Right kidney (tissue), 1 donor: Measurements from ENCODE around the gene MMP24.
"Not testable (repeated sequence)": the region's sequence is repeated elsewhere in the genome, so short reads cannot be mapped to it uniquely, and the experiment has no call there.

ENCODE experiments used
- DNase-seq: peaks from one replicate; pipeline ENCODE4 v3.0.0-alpha.2; 2016

Gene MMP24

GRCh38 chr20:35311822-35312221 is 85.3 kb downstream of the MMP24 start:
- no peak for DNase-seq

DNA sequence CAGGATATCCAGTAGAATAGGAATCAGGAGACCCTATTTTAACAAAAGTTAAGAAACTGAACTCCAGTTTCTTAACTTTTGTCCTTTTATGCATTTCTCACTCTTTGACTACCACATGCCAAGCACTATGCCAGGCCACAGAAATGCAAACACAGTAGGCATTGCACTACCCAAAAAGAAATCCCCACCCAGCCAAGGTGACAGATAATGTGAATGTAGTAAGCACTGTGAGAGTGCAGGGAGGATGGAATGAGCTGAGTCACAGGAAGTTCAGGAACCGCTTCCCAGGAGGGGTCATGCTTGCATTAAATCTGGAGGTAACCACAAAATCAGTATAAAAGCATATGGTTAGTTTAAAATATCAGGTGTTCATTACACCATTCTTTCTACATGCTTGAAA is 85.8 kb downstream of the MMP24 start:
- no peak for DNase-seq

DNA sequence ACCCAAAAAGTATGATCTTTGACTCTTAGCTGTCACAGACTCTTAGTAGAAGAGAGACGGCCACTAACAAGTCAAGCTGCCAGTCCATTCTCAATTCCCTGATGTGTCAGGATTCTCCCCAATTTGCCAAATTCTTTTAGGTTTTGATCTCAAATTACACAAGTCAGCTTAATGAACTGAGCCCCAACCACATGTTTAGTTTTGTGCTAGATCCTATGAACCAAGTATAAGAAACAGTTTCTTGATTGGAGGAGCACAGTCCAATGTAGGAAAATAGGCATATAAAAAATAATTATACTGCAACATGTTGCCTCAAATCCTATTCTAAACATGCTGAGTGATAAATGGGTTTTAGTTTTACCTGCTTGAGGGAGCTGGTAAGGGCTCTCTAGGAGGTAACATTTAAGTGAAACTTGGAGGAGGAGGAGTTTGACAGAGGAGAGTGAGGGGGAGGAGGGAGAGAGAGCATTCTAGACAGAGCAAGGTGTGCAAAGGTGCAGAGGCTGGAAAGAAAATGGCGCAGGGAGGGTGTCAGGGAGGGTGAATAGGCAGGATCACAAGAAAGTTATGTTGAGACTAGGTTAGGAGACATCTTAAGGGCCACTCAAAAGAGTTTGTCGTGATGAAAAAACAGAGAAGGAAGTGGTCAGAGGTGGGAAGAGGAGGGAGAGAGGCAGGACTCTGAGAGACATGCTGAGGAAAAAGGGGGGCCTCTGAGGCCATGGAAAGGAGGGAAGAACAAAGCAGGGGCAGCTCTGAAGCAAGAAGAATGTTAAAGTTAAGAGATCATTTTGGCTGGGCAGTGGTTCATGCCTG is 88.5 kb downstream of the MMP24 start:
- no peak for DNase-seq

GRCh38 chr20:35315632-35316020 is 89.1 kb downstream of the MMP24 start:
- DNase-seq: not testable (repeated sequence)

- DNase-seq: no peak
These were observed 89.6 kb downstream of the MMP24 start for GRCh38 chr20:35316086-35316485.

DNA sequence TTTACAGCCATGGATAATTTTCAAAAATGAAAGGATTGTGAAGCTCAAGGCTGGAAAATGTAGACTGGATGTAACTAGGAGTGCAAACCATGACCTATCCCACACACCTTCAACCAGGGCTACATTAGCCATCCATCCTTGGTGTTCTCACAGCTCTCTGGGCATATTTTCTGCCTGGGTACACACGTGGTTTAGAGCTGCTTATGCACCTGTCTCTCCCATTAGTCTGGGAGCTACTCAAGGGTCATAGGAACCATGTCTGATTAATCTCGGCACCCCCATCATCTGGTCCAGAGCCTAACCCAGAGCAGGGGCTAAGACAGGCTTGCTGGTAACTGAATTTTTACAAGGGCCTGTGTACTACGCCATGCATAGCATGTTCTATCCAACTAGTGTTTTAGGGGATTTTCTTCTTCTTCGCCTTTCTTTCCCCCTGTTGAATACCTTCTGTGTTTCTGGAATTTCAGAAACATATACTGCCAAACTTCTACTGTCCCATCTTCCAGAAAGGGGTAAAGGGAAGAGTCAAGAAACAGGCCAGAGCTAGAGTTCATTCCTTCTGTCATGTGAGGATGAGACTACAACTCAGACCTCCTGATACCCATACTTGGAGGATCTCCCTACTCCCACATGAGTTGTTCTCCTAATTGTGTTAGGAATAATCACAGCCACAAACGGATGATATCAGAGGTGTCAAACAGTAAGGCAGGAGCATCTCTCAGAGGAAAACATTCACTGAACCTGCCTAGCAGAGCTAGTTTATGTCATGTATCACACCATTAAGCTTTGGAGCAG is 91.1 kb downstream of the MMP24 start:
- no peak for DNase-seq

GRCh38 chr20:35318502-35319157 is 92.1 kb downstream of the MMP24 start:
- DNase-seq: no peak

- no peak for DNase-seq
These were observed 92.8 kb downstream of the MMP24 start for GRCh38 chr20:35319192-35319870.

DNA sequence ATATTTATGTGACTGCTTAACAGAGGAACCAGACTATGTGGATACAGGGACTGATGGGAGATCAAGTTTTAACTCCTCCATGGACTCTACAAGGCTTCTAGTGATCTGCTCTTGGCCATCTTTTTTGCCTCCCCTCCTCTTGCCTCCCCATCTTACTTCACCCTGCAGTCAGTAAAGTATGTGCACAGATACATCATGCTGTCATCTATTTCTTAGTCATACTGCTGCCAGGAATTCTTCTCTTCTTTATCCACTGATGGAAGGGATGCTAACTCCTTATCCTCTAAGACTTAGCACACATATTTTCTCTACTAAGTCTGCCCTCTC is 93.3 kb downstream of the MMP24 start:
- no peak for DNase-seq

DNA sequence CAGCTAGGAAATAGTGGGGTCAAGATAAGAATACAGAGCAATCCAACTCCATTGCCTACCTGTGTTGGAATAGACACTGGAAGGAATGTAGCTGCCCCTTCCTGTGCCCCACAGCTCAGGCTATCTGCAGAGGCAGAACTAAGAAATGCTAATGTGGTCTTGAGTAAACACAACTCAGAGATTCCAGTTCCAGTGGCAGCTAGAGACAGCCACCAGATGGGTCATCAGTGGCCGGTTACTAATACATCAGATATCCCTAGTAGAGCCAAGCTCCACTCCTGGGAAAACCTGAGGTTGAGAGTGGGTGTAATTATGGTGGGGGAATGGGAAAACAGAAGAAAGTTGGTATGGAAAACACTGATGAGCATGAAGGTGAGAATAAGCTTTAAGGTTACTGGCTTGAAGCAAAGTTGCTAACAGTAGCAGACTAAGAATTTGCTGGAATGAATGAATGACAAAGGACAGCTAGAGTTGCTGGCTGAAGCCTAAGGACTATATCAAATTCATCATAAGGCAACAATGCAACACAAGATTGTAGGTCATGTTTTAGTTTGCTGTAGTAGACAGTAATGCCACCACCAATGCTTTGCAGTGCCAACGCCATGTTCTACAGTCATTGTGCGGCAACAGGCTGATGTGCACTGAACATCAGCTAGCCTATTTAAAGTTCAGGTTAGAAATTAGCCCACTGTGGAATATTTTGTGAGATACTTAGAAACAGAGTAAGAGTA is 94.1 kb downstream of the MMP24 start:
- no peak for DNase-seq

DNA sequence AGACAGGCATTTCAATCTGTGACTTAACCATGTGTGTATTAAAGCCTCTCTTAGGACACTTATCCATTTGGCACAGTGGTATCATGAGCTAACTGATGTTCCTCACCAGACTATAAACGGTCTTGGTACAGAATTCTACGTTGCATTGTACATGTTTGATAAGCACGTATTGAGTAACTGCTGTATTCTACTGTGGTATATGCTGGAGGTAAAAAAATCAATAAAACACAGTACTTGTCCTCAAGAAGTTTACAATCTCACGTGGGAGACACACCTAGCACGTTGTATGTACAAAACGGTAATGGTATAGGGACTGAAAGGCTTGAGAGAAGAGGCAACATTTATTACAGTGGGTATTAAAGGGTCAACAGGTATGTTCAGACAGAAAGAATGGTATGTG is 98.9 kb downstream of the MMP24 start:
- DNase-seq: no peak

DNA sequence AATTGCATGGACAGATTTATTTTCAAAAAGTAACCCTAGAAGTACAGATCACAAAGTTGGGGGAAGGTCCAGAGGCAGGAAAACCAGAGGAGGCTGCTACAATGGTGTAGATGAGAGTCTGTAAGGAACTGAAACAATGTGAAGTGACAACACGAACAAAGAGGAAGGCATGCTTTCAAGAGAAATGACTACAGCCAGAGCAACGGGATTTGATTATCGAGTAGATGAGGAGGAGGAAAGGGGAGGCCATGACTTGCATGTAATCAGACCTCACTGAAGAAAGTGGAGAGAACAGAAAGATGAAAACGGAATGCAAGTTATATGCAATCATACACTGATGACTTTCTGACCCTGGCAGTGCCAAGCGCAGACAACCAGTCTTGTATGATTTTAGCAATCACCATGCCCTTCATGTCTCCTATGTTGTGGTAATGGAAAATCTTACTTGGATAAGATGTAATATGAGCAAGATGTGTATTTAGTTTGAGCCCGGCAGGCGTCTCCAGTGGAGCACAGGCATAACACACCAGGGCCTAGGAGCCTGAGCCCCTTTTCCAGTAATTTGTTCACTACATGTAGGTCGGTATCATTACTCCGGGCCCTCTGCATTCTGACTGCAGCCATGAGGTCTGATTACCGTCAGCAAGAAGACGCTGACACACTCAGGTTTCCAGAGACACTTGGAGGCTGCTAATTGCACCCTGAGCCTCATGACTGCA is 99.7 kb downstream of the MMP24 start:
- DNase-seq: no peak
